Natural killer cell (primary cell): ENCODE data around the gene MON1A. TPM values are rescaled to one million over a fixed set of nuclear protein-coding genes. Genes with fewer than 3 reads are reported as not detected.

Experiments
- ATAC-seq, 3 donors: fragments of 150-1000 bp in 2 of 3; fragments of 200-7000 bp in 1 of 3; cut with Tn5 transposase; 1 replicate in 1 of 3; 2 replicates in 2 of 3; pipeline ENCODE4 v1.10.0; 2021; ENCODE audit warnings: mild to moderate bottlenecking in 2 of 3, moderate library complexity in 2 of 3
- DNase-seq, 2 donors: peaks; one replicate each; pipeline versions ENCODE4 v3.0.0 to v3.0.0-alpha.2; 2013 to 2021; ENCODE audit warnings: mixed read lengths in 1 of 2
- H3K27ac ChIP-seq: one replicate; pipeline ENCODE4 v1.5.1; 2013; ENCODE audit warnings: mild to moderate bottlenecking, low read length
- H3K27me3 ChIP-seq: one replicate; pipeline ENCODE4 v1.6.1; 2013; ENCODE audit warnings: low read length; ENCODE audit not compliant: control insufficient read depth, insufficient read depth
- H3K36me3 ChIP-seq: one replicate; pipeline ENCODE4 v1.6.1; 2013; ENCODE audit warnings: low read length; ENCODE audit not compliant: control insufficient read depth, insufficient read depth
- H3K4me1 ChIP-seq: one replicate; pipeline ENCODE4 v1.6.1; 2013; ENCODE audit warnings: low read length; ENCODE audit not compliant: control insufficient read depth, insufficient read depth
- H3K4me3 ChIP-seq: one replicate; pipeline ENCODE4 v1.5.1; 2013; ENCODE audit warnings: low read length
- H3K9me3 ChIP-seq: one replicate; pipeline ENCODE4 v1.6.1; 2013; ENCODE audit warnings: low read length; ENCODE audit not compliant: control insufficient read depth, insufficient read depth
- H3K27ac Mint-ChIP-seq, 2 donors: one replicate each; pipeline ENCODE4 v1.8.0; 2022; ENCODE audit warnings: mild to moderate bottlenecking in 2 of 2, mixed read lengths in 2 of 2, moderate library complexity in 1 of 2
- H3K27me3 Mint-ChIP-seq, 2 donors: one replicate each; pipeline ENCODE4 v1.8.0; 2022; ENCODE audit warnings: low read depth in 2 of 2, mixed read lengths in 2 of 2
- H3K36me3 Mint-ChIP-seq: one replicate; pipeline ENCODE4 v1.8.0; 2022; ENCODE audit warnings: mixed read lengths
- H3K4me1 Mint-ChIP-seq, 2 donors: one replicate each; pipeline ENCODE4 v1.8.0; 2022; ENCODE audit warnings: mixed read lengths in 2 of 2
- H3K4me3 Mint-ChIP-seq: one replicate; pipeline ENCODE4 v1.8.0; 2022; ENCODE audit warnings: mild to moderate bottlenecking, moderate library complexity, mixed read lengths
- H3K9me3 Mint-ChIP-seq, 2 donors: one replicate each; pipeline ENCODE4 v1.8.0; 2022; ENCODE audit warnings: mixed read lengths in 2 of 2
- CTCF ChIP-seq: fragments of 200-600 bp; IDR thresholded peaks from one replicate; pipeline ENCODE4 v1.8.0; 2022; ENCODE audit warnings: antibody characterized with exemption
- WGBS: methylation state at CpG from one replicate; pipeline ENCODE4 v1.1.7; 2013; ENCODE audit warnings: missing lambda C conversion rate; ENCODE audit not compliant: insufficient coverage; 5-methylcytosine and 5-hydroxymethylcytosine counted together
- intact Hi-C: fragments of 100-400 bp; cut with micrococcal nuclease; formaldehyde crosslinking; loops from one replicate; pipeline ENCODE4 v1.14.2; 2022
- total RNA-seq, 4 donors: library from RNA; stranded (reverse); fragments of 120-200 nt in 1 of 4; gene quantifications; one replicate each; pipeline versions ENCODE4 v1.2.3 to v1.2.4, GENCODE V29; 2013 to 2022

Gene MON1A
- total RNA-seq, 3 donors from 2014 or later (not counting 1 experiment from before 2014, with no cell fraction given): 3.7 to 8.1 (median 7.9) TPM

GRCh38 chr3:49916686-49917085 lies 12.9 kb downstream of the MON1A start:
- no peaks in the 10 kb centered on the region for H3K9me3 ChIP-seq
- no peak overlapping the region for H3K4me3 ChIP-seq
- H3K36me3 Mint-ChIP-seq: no peaks in the 10 kb centered on the region
- peaks cover 0 to 9% of the 10 kb centered on the region in 2 donors for H3K4me1 Mint-ChIP-seq
- 98% methylated on average over 5 of the region's 5 CpGs for WGBS
- H3K9me3 Mint-ChIP-seq: no peaks in the 10 kb centered on the region
- H3K36me3 ChIP-seq: peaks cover 4% of the 10 kb centered on the region
- H3K27me3 Mint-ChIP-seq: no peaks in the 10 kb centered on the region
- ATAC-seq (no peak), DNase-seq (no peak)
- H3K27ac Mint-ChIP-seq: no peak overlapping the region
- H3K4me1 ChIP-seq: peaks cover 5% of the 10 kb centered on the region
- no peak overlapping the region for H3K27ac ChIP-seq
- TF ChIP-seq CTCF: no peak
- H3K4me3 Mint-ChIP-seq: no peak overlapping the region
- H3K27me3 ChIP-seq: no peaks in the 10 kb centered on the region
- intact Hi-C loops: no loop called here

GRCh38 chr3:49914906-49915305 lies 14.7 kb downstream of the MON1A start:
- WGBS: 81% methylated on average over 2 of the region's 2 CpGs
- Mint-ChIP-seq H3K36me3 (no peaks in the 10 kb centered on the region), H3K9me3 (no peaks in the 10 kb centered on the region), H3K4me3 (no peak overlapping the region), H3K27me3 (no peaks in the 10 kb centered on the region), H3K27ac (no peak overlapping the region), H3K4me1 (peaks cover 0 to 9% of the 10 kb centered on the region in 2 donors)
- peaks cover 11% of the 10 kb centered on the region for H3K36me3 ChIP-seq
- intact Hi-C loops: no loop called here
- no peak for TF ChIP-seq CTCF
- H3K4me1 ChIP-seq: peaks cover 5% of the 10 kb centered on the region
- no peaks in the 10 kb centered on the region for H3K27me3 ChIP-seq
- ATAC-seq (no peak), DNase-seq (no peak)
- H3K9me3 ChIP-seq: no peaks in the 10 kb centered on the region
- no peak overlapping the region for H3K27ac ChIP-seq
- no peak overlapping the region for H3K4me3 ChIP-seq

GRCh38 chr3:49912881-49913281 lies 16.7 kb downstream of the MON1A start:
- Histone ChIP-seq H3K9me3 (no peaks in the 10 kb centered on the region), H3K4me1 (peaks cover 2% of the 10 kb centered on the region), H3K36me3 (peaks cover 16% of the 10 kb centered on the region), H3K4me3 (no peak overlapping the region), H3K27ac (no peak overlapping the region), H3K27me3 (no peaks in the 10 kb centered on the region)
- no peak for ATAC-seq
- no peaks in the 10 kb centered on the region for H3K36me3 Mint-ChIP-seq
- intact Hi-C loops: no loop called here
- TF ChIP-seq CTCF: no peak
- no peak overlapping the region for H3K4me3 Mint-ChIP-seq
- H3K4me1 Mint-ChIP-seq: peaks cover 0 to 9% of the 10 kb centered on the region in 2 donors
- no peaks in the 10 kb centered on the region for H3K27me3 Mint-ChIP-seq
- no peaks in the 10 kb centered on the region for H3K9me3 Mint-ChIP-seq
- H3K27ac Mint-ChIP-seq: no peak overlapping the region
- WGBS: 94% methylated on average over 4 of the region's 4 CpGs
- DNase-seq: no peak

- H3K36me3 Mint-ChIP-seq: no peaks in the 10 kb centered on the region
- no peak overlapping the region for H3K4me3 Mint-ChIP-seq
- intact Hi-C loops: no loop called here
- H3K27me3 Mint-ChIP-seq: no peaks in the 10 kb centered on the region
- 93% methylated on average over 15 of the region's 15 CpGs for WGBS
- peaks cover 16% of the 10 kb centered on the region for H3K36me3 ChIP-seq
- TF ChIP-seq CTCF: no peak
- peaks cover 0 to 11% of the 10 kb centered on the region in 2 donors for H3K4me1 Mint-ChIP-seq
- ATAC-seq (no peak), DNase-seq (no peak)
- no peaks in the 10 kb centered on the region for H3K9me3 ChIP-seq
- no peaks in the 10 kb centered on the region for H3K27me3 ChIP-seq
- no peak overlapping the region for H3K27ac Mint-ChIP-seq
- no peak overlapping the region for H3K27ac ChIP-seq
- no peak overlapping the region for H3K4me3 ChIP-seq
- peaks cover 2% of the 10 kb centered on the region for H3K4me1 ChIP-seq
- no peaks in the 10 kb centered on the region for H3K9me3 Mint-ChIP-seq
These were observed 18.0 kb downstream of the MON1A start for GRCh38 chr3:49911611-49912010.
